A673 (cell line): ENCODE measurements around the gene MYLIP. TPM values are rescaled to one million over a fixed set of nuclear protein-coding genes. Genes with fewer than 3 reads are reported as not detected.

Source experiments
- BruUV-seq: library from RNA; stranded (reverse); fragments of 400-500 nt; replicated peaks from 2 replicates; lab custom pipeline; 2021; lab: Mats Ljungman, UMichigan
- CTCF ChIA-PET: fragments of 300-600 bp; sonication (Branson Sonifier 250); formaldehyde crosslinking; loops from one replicate; lab custom pipeline; 2022; ENCODE audit warnings: antibody characterized with exemption; lab: Charles Lee
- POLR2A ChIA-PET: fragments of 300-600 bp; sonication (Branson Sonifier 250); formaldehyde crosslinking; loops from one replicate; lab custom pipeline; 2022; ENCODE audit warnings: antibody characterized with exemption; ENCODE audit not compliant: low non-redundant PET; lab: Charles Lee
- DNase-seq: peaks from one replicate; pipeline ENCODE4 v3.0.0-alpha.2; 2015; ENCODE audit warnings: low spot score
- H3K27ac ChIP-seq: fragments of 200-600 bp; sonication (generic); 2 replicates; pipeline ENCODE4 v1.5.1; 2016; ENCODE audit warnings: mixed run types, low read depth, mild to moderate bottlenecking, mixed read lengths, antibody characterized with exemption, low read length; ENCODE audit not compliant: poor library complexity, severe bottlenecking
- H3K27me3 ChIP-seq: fragments of 200-600 bp; sonication (generic); replicated peaks from 2 replicates; pipeline ENCODE4 v1.6.1; 2017; ENCODE audit warnings: mixed run types, low read depth, mild to moderate bottlenecking, mixed read lengths, antibody characterized with exemption, low read length; ENCODE audit not compliant: insufficient read depth, poor library complexity
- H3K36me3 ChIP-seq: fragments of 200-600 bp; sonication (generic); 2 replicates; pipeline ENCODE4 v1.6.1; 2016; ENCODE audit warnings: mixed run types, mild to moderate bottlenecking, mixed read lengths, antibody characterized with exemption, low read length; ENCODE audit not compliant: insufficient read depth, poor library complexity, severe bottlenecking
- H3K4me1 ChIP-seq: fragments of 200-600 bp; sonication (generic); 2 replicates; pipeline ENCODE4 v1.6.1; 2017; ENCODE audit warnings: mixed run types, mild to moderate bottlenecking, mixed read lengths, antibody characterized with exemption, low read length; ENCODE audit not compliant: insufficient read depth, poor library complexity, severe bottlenecking
- H3K4me3 ChIP-seq: fragments of 200-600 bp; sonication (generic); 2 replicates; pipeline ENCODE4 v1.5.1; 2016; ENCODE audit warnings: low read depth, mixed run types, mild to moderate bottlenecking, mixed read lengths, low read length; ENCODE audit not compliant: poor library complexity, severe bottlenecking
- H3K9me3 ChIP-seq: fragments of 200-600 bp; sonication (generic); 2 replicates; pipeline ENCODE4 v1.6.1; 2016; ENCODE audit warnings: mixed run types, low read depth, mild to moderate bottlenecking, mixed read lengths, antibody characterized with exemption, low read length; ENCODE audit not compliant: poor library complexity, severe bottlenecking
- CTCF ChIP-seq: fragments of 300-800, 200-600 bp; sonication (generic); conservative IDR thresholded peaks from 2 replicates; pipeline ENCODE4 v1.5.1; 2017; ENCODE audit warnings: low read depth, mild to moderate bottlenecking, antibody characterized with exemption, low read length, moderate library complexity, mixed read lengths
- EZH2 ChIP-seq: fragments of 200-600 bp; sonication (generic); IDR thresholded peaks from 2 replicates; pipeline ENCODE4 v1.6.1; 2017; ENCODE audit warnings: borderline replicate concordance, low read depth, mild to moderate bottlenecking, mixed read lengths, antibody characterized with exemption, low read length; ENCODE audit not compliant: poor library complexity, severe bottlenecking
- intact Hi-C: fragments of 100-400 bp; cut with micrococcal nuclease; formaldehyde crosslinking; loops from one replicate; pipeline ENCODE4 v1.10.0; 2022; ENCODE audit not compliant: unreplicated experiment
- total RNA-seq: library from RNA; stranded (reverse); gene quantifications from 2 replicates; pipeline ENCODE4 v1.2.3, GENCODE V29; 2021

Gene MYLIP
- total RNA-seq, 1 experiment from 2014 or later, result 22.4 TPM

- POLR2A ChIA-PET, result no interaction called here
- Histone ChIP-seq H3K9me3 (no peaks in the 10 kb centered on the region), H3K27ac (no peak overlapping the region), H3K4me1 (no peaks in the 10 kb centered on the region), H3K36me3 (no peaks in the 10 kb centered on the region), H3K27me3 (no peaks in the 10 kb centered on the region), H3K4me3 (no peak overlapping the region)
- intact Hi-C loops, result no loop called here
- no peak for TF ChIP-seq EZH2
- no peak for DNase-seq
- BruUV-seq, result no TSS peak
- CTCF ChIA-PET, result no interaction called here
Measured at GRCh38 chr6:16118825-16119224, 10.1 kb upstream of the MYLIP start.

GRCh38 chr6:16121339-16121738, 7.5 kb upstream of the MYLIP start:
- Histone ChIP-seq H3K4me3 (no peak overlapping the region), H3K9me3 (no peaks in the 10 kb centered on the region), H3K27ac (no peak overlapping the region), H3K27me3 (no peaks in the 10 kb centered on the region), H3K36me3 (no peaks in the 10 kb centered on the region), H3K4me1 (no peaks in the 10 kb centered on the region)
- ChIA-PET POLR2A (no interaction called here), CTCF (no interaction called here)
- no peak for DNase-seq
- intact Hi-C loops, result no loop called here
- TF ChIP-seq EZH2 (no peak), CTCF (no peak)
- BruUV-seq, result no TSS peak

GRCh38 chr6:16122197-16122596, 6.7 kb upstream of the MYLIP start:
- Histone ChIP-seq H3K4me3 (no peak overlapping the region), H3K27me3 (no peaks in the 10 kb centered on the region), H3K9me3 (no peaks in the 10 kb centered on the region), H3K36me3 (no peaks in the 10 kb centered on the region), H3K27ac (no peak overlapping the region), H3K4me1 (no peaks in the 10 kb centered on the region)
- no TSS peak for BruUV-seq
- TF ChIP-seq EZH2, result no peak
- no peak for TF ChIP-seq CTCF
- ChIA-PET POLR2A (no interaction called here), CTCF (no interaction called here)
- intact Hi-C loops, result no loop called here
- no peak for DNase-seq
